ENCODE results near the gene RRP15.

GRCh38 chr1:218274511-218274910 lies 10.6 kb upstream of the RRP15 start:
- TF ChIP-seq POLR2A (IDR thresholded peaks at IDR 0.05) (no peak), CTCF (IDR thresholded peaks at IDR 0.05) (no peak)
